HepG2 (cell line): ENCODE data around the gene KIF15. TPM values are rescaled to one million over a fixed set of nuclear protein-coding genes. Genes with fewer than 3 reads are reported as not detected.

ENCODE experiments used
- ATAC-seq: fragments of 200-7000 bp; cut with Tn5 transposase; 3 replicates; pipeline ENCODE4 v1.9.1; 2020; ENCODE audit warnings: mild to moderate bottlenecking, moderate library complexity
- BruUV-seq: library from RNA; stranded (reverse); fragments of 400-500 nt; replicated peaks from 2 replicates; lab custom pipeline; 2021; lab: Mats Ljungman, UMichigan
- CTCF ChIA-PET: fragments of 300-600 bp; formaldehyde crosslinking; extraction: SDS; loops from one replicate; lab custom pipeline; 2021; ENCODE audit warnings: low total read pairs, inconsistent platforms, low intra/inter-chr PET ratio; lab: Yijun Ruan, JAX
- POLR2A ChIA-PET: fragments of 350-600 bp; sonication (Branson Sonifier 250); formaldehyde crosslinking; loops from one replicate; lab custom pipeline; 2020; ENCODE audit warnings: antibody characterized with exemption, inconsistent platforms; lab: Yijun Ruan, JAX
- DNase-seq: peaks from one replicate; pipeline ENCODE4 v3.0.0-alpha.2; 2015; ENCODE audit warnings: low spot score
- FAIRE-seq: peaks from 3 replicates; lab custom pipeline; 2011; peaks lifted over from hg19 to GRCh38; lab: Jason Lieb, UNC
- H2AFZ ChIP-seq: one replicate; pipeline ENCODE4 v1.6.1; 2011; ENCODE audit warnings: low read length, inconsistent platforms
- H3K27ac ChIP-seq: fragments of 300-600 bp; 3 replicates; pipeline ENCODE4 v1.8.0; 2011; ENCODE audit warnings: mixed run types, mild to moderate bottlenecking, mixed read lengths, low read length, inconsistent platforms; ENCODE audit not compliant: insufficient read depth; ENCODE audit errors: extremely low read length
- H3K27me3 ChIP-seq, 2 experiments: fragments of 200-600 bp in 1 of 2; 2 replicates in 1 of 2; 3 replicates in 1 of 2; pipeline versions ENCODE4 v1.6.0 to v1.8.0; 2011; ENCODE audit warnings: low read length in 2 of 2, mild to moderate bottlenecking in 2 of 2, moderate library complexity in 2 of 2, inconsistent platforms in 1 of 2; ENCODE audit not compliant: insufficient read depth in 2 of 2, control insufficient read depth in 1 of 2
- H3K36me3 ChIP-seq, 2 experiments: fragments of 200-600 bp in 1 of 2; replicated peaks in 1 of 2; 2 replicates in 1 of 2; 3 replicates in 1 of 2; pipeline versions ENCODE4 v1.5.1 to v1.8.0; 2011; ENCODE audit warnings: low read length in 2 of 2, inconsistent platforms in 1 of 2; ENCODE audit not compliant: insufficient read depth in 2 of 2, control insufficient read depth in 1 of 2
- H3K4me1 ChIP-seq: 2 replicates; pipeline ENCODE4 v1.5.1; 2012; ENCODE audit warnings: low read length, inconsistent platforms; ENCODE audit not compliant: insufficient read depth
- H3K4me2 ChIP-seq: 2 replicates; pipeline ENCODE4 v1.6.0; 2011; ENCODE audit warnings: low read depth, low read length, inconsistent platforms
- H3K4me3 ChIP-seq, 3 experiments: fragments of 200-600 bp in 1 of 3; sonication (generic), shearing (Covaris generic) in 1 of 3; replicated peaks in 1 of 3; 2 replicates each; pipeline ENCODE4 v1.5.1; 2011 to 2016; ENCODE audit warnings: low read length in 3 of 3, inconsistent platforms in 2 of 3, low read depth in 2 of 3, mild to moderate bottlenecking in 2 of 3, control low read depth in 1 of 3, mixed read lengths in 1 of 3; ENCODE audit not compliant: insufficient read depth in 1 of 3
- H3K79me2 ChIP-seq: one replicate; pipeline ENCODE4 v1.6.1; 2011; ENCODE audit warnings: low read length, inconsistent platforms; ENCODE audit not compliant: insufficient read depth
- H3K9ac ChIP-seq: 2 replicates; pipeline ENCODE4 v1.6.0; 2011; ENCODE audit warnings: mild to moderate bottlenecking, low read depth, low read length, inconsistent platforms; ENCODE audit not compliant: insufficient read depth
- H3K9me3 ChIP-seq: 2 replicates; pipeline ENCODE4 v1.5.1; 2012; ENCODE audit warnings: mild to moderate bottlenecking, low read length
- H4K20me1 ChIP-seq: 2 replicates; pipeline ENCODE4 v1.6.0; 2011; ENCODE audit warnings: inconsistent platforms, mild to moderate bottlenecking, low read length, moderate library complexity; ENCODE audit not compliant: insufficient read depth
- ERF ChIP-seq: IDR thresholded peaks from 2 replicates; pipeline ENCODE4 v1.6.1; 2018; ENCODE audit warnings: missing biosample characterization, missing genetic modification reagents
- GATAD2A ChIP-seq: IDR thresholded peaks from 2 replicates; pipeline ENCODE4 v1.6.1; 2016
- KAT7 ChIP-seq: IDR thresholded peaks from 2 replicates; pipeline ENCODE4 v1.6.1; 2018; ENCODE audit warnings: borderline replicate concordance, missing compliant biosample characterization
- MLLT10 ChIP-seq: sonication (generic); formaldehyde crosslinking; IDR thresholded peaks from 2 replicates; pipeline ENCODE4 v1.4.0; 2020; ENCODE audit warnings: missing genetic modification reagents
- NFE2L1 ChIP-seq: sonication (generic); formaldehyde crosslinking; IDR thresholded peaks from 2 replicates; pipeline ENCODE4 v1.4.0; 2020; ENCODE audit warnings: missing genetic modification reagents, mild to moderate bottlenecking, borderline replicate concordance
- PATZ1 ChIP-seq: sonication (generic); formaldehyde crosslinking; IDR thresholded peaks from 2 replicates; pipeline ENCODE4 v1.4.0; 2020; ENCODE audit warnings: missing genetic modification reagents
- PTBP1 ChIP-seq: fragments of 200-400 bp; formaldehyde crosslinking; IDR thresholded peaks from 2 replicates; pipeline ENCODE4 v1.6.1; 2018; ENCODE audit warnings: low read length, low read depth; ENCODE audit not compliant: poor library complexity, severe bottlenecking
- SRSF1 ChIP-seq: fragments of 200-400 bp; formaldehyde crosslinking; optimal IDR thresholded peaks from 2 replicates; pipeline ENCODE3; 2017; ENCODE audit warnings: mild to moderate bottlenecking, low read depth, low read length, moderate library complexity
- THAP7 ChIP-seq: sonication (generic); formaldehyde crosslinking; IDR thresholded peaks from 2 replicates; pipeline ENCODE4 v1.8.1; 2023; ENCODE audit warnings: mild to moderate bottlenecking, missing genetic modification reagents
- TOE1 ChIP-seq: sonication (generic); formaldehyde crosslinking; IDR thresholded peaks from 2 replicates; pipeline ENCODE4 v1.4.0; 2020; ENCODE audit warnings: mild to moderate bottlenecking, missing genetic modification reagents
- UBTF ChIP-seq: sonication (generic); formaldehyde crosslinking; IDR thresholded peaks from 2 replicates; pipeline ENCODE4 v1.4.0; 2020; ENCODE audit warnings: mild to moderate bottlenecking, missing genetic modification reagents
- ZEB1 ChIP-seq: IDR thresholded peaks from 2 replicates; pipeline ENCODE4 v1.6.1; 2012; ENCODE audit warnings: mild to moderate bottlenecking, low read depth, inconsistent platforms; ENCODE audit not compliant: insufficient replicate concordance
- ZNF687 ChIP-seq: sonication (generic); formaldehyde crosslinking; IDR thresholded peaks from 2 replicates; pipeline ENCODE4 v1.5.1; 2020; ENCODE audit warnings: mild to moderate bottlenecking, missing genetic modification reagents, moderate library complexity
- ZNF747 ChIP-seq: sonication (generic); formaldehyde crosslinking; IDR thresholded peaks from 2 replicates; pipeline ENCODE4 v1.8.1; 2023; ENCODE audit warnings: missing genetic modification reagents, mild to moderate bottlenecking, borderline replicate concordance
- WGBS: methylation state at CpG from one replicate; pipeline ENCODE4 v1.1.6; 2017; ENCODE audit warnings: low lambda C conversion rate; 5-methylcytosine and 5-hydroxymethylcytosine counted together
- in situ Hi-C: cut with HindIII; loops from 2 replicates; pipeline ENCODE4 v1.10.0; 2017; ENCODE audit warnings: low pct_unique_long_range_greater_than_20kb; ENCODE audit not compliant: extremely low pct_ligation_motif_present
- intact Hi-C: fragments of 100-400 bp; cut with micrococcal nuclease; formaldehyde crosslinking; loops from one replicate; pipeline ENCODE4 v1.10.0; 2022; ENCODE audit not compliant: unreplicated experiment
- polyA plus RNA-seq, 8 experiments: library from polyadenylated mRNA; depleted of rRNA in 3 of 8; stranded (reverse) in 7 of 8; unstranded in 1 of 8; fragments of >200 nt; fragmentation: Illumina TruSeq in 4 of 8; extraction: Trizol in 4 of 8; gene quantifications; 2 replicates each; pipeline versions ENCODE4 v1.2.1 to v1.2.3, GENCODE V29; 2011 to 2016; ENCODE audit warnings: low read depth in 4 of 8, missing spikeins in 1 of 8, mixed read lengths in 1 of 8; ENCODE audit not compliant: insufficient read depth in 1 of 8
- total RNA-seq, 5 experiments: library from RNA; depleted of rRNA; stranded (reverse); fragments of >200 nt; fragmentation: Illumina TruSeq; extraction: Trizol; gene quantifications; 2 replicates each; pipeline ENCODE4 v1.2.3, GENCODE V29; 2016; ENCODE audit warnings: low read depth in 1 of 5

KIF15 gene
- total and polyA plus RNA-seq, 2 of the 13 experiments (the other 11 are each of a cell fraction or from before 2014, with no cell fraction given), result 4.8 to 33.8 TPM

- BruUV-seq, result no TSS peak
- H2AFZ ChIP-seq, result no peak overlapping the region
- H3K27ac ChIP-seq, result no peak overlapping the region
- H3K79me2 ChIP-seq, result no peaks in the 10 kb centered on the region
- H3K36me3 ChIP-seq, result no peaks in the 10 kb centered on the region
- intact Hi-C loops (no loop called here), in situ Hi-C loops (no loop called here)
- WGBS, result 3% methylated on average over 11 of the region's 13 CpGs
- peak overlapping the region; percentile 79 for H3K4me2 ChIP-seq
- ATAC-seq, result peak; percentile 73
- no peaks in the 10 kb centered on the region for H3K9me3 ChIP-seq
- ChIA-PET POLR2A (no interaction called here), CTCF (no interaction called here)
- peak overlapping the region; percentile 3 to 52 (median 13); a peak in 5 of 6 replicates for H3K4me3 ChIP-seq
- H3K9ac ChIP-seq, result no peak overlapping the region
- FAIRE-seq, result no peak
- peaks cover 57% of the 10 kb centered on the region for H3K4me1 ChIP-seq
- no peak for DNase-seq
- no peaks in the 10 kb centered on the region for H4K20me1 ChIP-seq
- peaks cover 0 to 3% of the 10 kb centered on the region in 2 experiments; a peak in 1 of 5 replicates for H3K27me3 ChIP-seq
- TF ChIP-seq TOE1 (CRISPR knock-in tag) (no peak), ZEB1 (no peak), SRSF1 (no peak), GATAD2A (CRISPR knock-in tag) (no peak), ZNF687 (peak; percentile 25), KAT7 (no peak), MLLT10 (CRISPR knock-in tag) (no peak), PTBP1 (no peak), NFE2L1 (CRISPR knock-in tag) (no peak), PATZ1 (no peak), ZNF747 (CRISPR knock-in tag) (no peak), ERF (CRISPR knock-in tag) (no peak), UBTF (CRISPR knock-in tag) (0 out of 2 replicates have a peak, but pooled peaks have one; percentile 19), THAP7 (CRISPR knock-in tag) (no peak)
Observed at GRCh38 chr3:44899683-44900367, 138.2 kb downstream of the KIF15 start.
